NT2/D1 (cell line): ENCODE data around the gene CLEC5A.
"Not testable (repeated sequence)": the region's sequence is repeated elsewhere in the genome, so short reads cannot be mapped to it uniquely, and the experiment has no call there.

Source experiments
- SUZ12 ChIP-seq: IDR thresholded peaks from 2 replicates; pipeline ENCODE4 v1.6.1; 2011; ENCODE audit not compliant: insufficient read length, insufficient read depth; ENCODE audit errors: extremely low read depth
- YY1 ChIP-seq: IDR thresholded peaks from 2 replicates; pipeline ENCODE4 v1.6.1; 2011; ENCODE audit not compliant: insufficient read length, insufficient read depth

DNA sequence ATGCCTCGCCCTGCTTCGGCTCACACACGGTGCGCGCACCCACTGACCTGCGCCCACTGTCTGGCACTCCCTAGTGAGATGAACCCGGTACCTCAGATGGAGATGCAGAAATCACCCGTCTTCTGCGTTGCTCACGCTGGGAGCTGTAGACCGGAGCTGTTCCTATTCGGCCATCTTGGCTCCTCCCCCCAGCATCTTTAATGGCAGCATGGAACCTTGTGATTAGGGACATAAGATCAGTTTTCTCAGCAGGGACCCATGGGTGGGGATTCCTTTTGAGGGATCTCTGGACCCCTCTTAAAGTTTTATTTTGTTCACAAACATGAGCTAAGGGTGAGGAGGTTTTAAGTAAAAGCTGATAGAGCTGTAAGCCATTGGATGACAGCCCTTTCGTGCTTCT, 39.2 kb upstream of the CLEC5A start:
- not testable (repeated sequence) for TF ChIP-seq YY1, SUZ12
